ENCODE measurements around the gene CTNND1. TPM values are rescaled to one million over a fixed set of nuclear protein-coding genes. Genes with fewer than 3 reads are reported as not detected.

CTNND1 gene
- total RNA-seq, 2 donors from 2014 or later = 58.2 to 63.2 TPM

GRCh38 chr11:57728829-57729228 is 32.8 kb upstream of the CTNND1 start:
- Histone ChIP-seq H3K4me3 (no peak overlapping the region), H3K27me3 (no peaks in the 10 kb centered on the region)
- no peak for DNase-seq (ENCODE audit: low spot score)

GRCh38 chr11:57729479-57729878 is 32.1 kb upstream of the CTNND1 start:
- Histone ChIP-seq H3K4me1 (no peaks in the 10 kb centered on the region), H3K9me3 (no peaks in the 10 kb centered on the region), H3K27ac (no peak overlapping the region), H3K36me3 (no peaks in the 10 kb centered on the region), H3K4me3 (no peak overlapping the region), H3K27me3 (no peaks in the 10 kb centered on the region)
- DNase-seq (ENCODE audit: low spot score) = no peak
- no peak for TF ChIP-seq CTCF (IDR thresholded peaks at IDR 0.05)

More at GRCh38 chr11:57728829-57729228, 32.8 kb upstream of the CTNND1 start:
- no peak overlapping the region for H3K27ac ChIP-seq
- TF ChIP-seq CTCF (IDR thresholded peaks at IDR 0.05) = no peak
- H3K9me3 ChIP-seq = no peaks in the 10 kb centered on the region
- H3K36me3 ChIP-seq = no peaks in the 10 kb centered on the region
- no peaks in the 10 kb centered on the region for H3K4me1 ChIP-seq

- no peak for DNase-seq (ENCODE audit: low spot score)
Measured at GRCh38 chr11:57732661-57733060, 28.9 kb upstream of the CTNND1 start.

GRCh38 chr11:57735619-57736298 is 25.8 kb upstream of the CTNND1 start:
- H3K9me3 ChIP-seq = no peaks in the 10 kb centered on the region
- peak overlapping the region; percentile 29 to 39 for H3K27ac ChIP-seq
- TF ChIP-seq CTCF (IDR thresholded peaks at IDR 0.05) = no peak
- no peak overlapping the region for H3K4me3 ChIP-seq
- H3K4me1 ChIP-seq = peaks cover 0 to 13% of the 10 kb centered on the region in 2 donors
- peaks cover 21% of the 10 kb centered on the region for H3K36me3 ChIP-seq
- no peak for DNase-seq (ENCODE audit: low spot score)
- no peaks in the 10 kb centered on the region for H3K27me3 ChIP-seq

More at GRCh38 chr11:57732661-57733060, 28.9 kb upstream of the CTNND1 start:
- H3K36me3 ChIP-seq = peaks cover 3% of the 10 kb centered on the region
- H3K27ac ChIP-seq = no peak overlapping the region
- peaks cover 0 to 7% of the 10 kb centered on the region in 2 donors for H3K4me1 ChIP-seq
- H3K27me3 ChIP-seq = no peaks in the 10 kb centered on the region
- TF ChIP-seq CTCF (IDR thresholded peaks at IDR 0.05) = no peak
- no peaks in the 10 kb centered on the region for H3K9me3 ChIP-seq
- H3K4me3 ChIP-seq = no peak overlapping the region

- Histone ChIP-seq H3K27me3 (no peaks in the 10 kb centered on the region), H3K9me3 (no peaks in the 10 kb centered on the region), H3K27ac (peak within 1 kb of the TSS; percentile 94 to 96), H3K4me3 (peak within 1 kb of the TSS; percentile 76 to 92), H3K36me3 (peaks cover 48% of the 10 kb centered on the region), H3K4me1 (peaks cover 0 to 25% of the 10 kb centered on the region in 2 donors)
- no peak for TF ChIP-seq CTCF (IDR thresholded peaks at IDR 0.05)
- peak; percentile 98 for DNase-seq (ENCODE audit: low spot score)
Measured at GRCh38 chr11:57741132-57742086, 20.2 kb upstream of the CTNND1 start, which contains the start of gene SELENOH. Gene SELENOH, plus strand, starts transcription at chr11:57741491. Its CDS starts 105 bp downstream, at chr11:57741596.

All from right atrium auricular region (tissue), 2 donors.